T-helper 17 cell (primary cell): ENCODE measurements around the gene RPE. TPM values are rescaled to one million over a fixed set of nuclear protein-coding genes. Genes with fewer than 3 reads are reported as not detected.
A peak's percentile ranks its signal among the peaks of the same experiment; 100 is the strongest.

Source experiments
- ATAC-seq: fragments of 150-1000 bp; cut with Tn5 transposase; 2 replicates; pipeline ENCODE4 v1.10.0; 2021; ENCODE audit warnings: mild to moderate bottlenecking, moderate library complexity
- DNase-seq, 3 donors: peaks; one replicate each; pipeline versions ENCODE4 v3.0.0 to v3.0.0-alpha.2; 2020 to 2021
- H3K9me3 ChIP-seq: one replicate; pipeline ENCODE4 v1.7.0; 2013; ENCODE audit warnings: low read length, mild to moderate bottlenecking; ENCODE audit not compliant: control insufficient read depth, poor library complexity, severe bottlenecking
- H3K27ac Mint-ChIP-seq: one replicate; pipeline ENCODE4 v1.8.0; 2022; ENCODE audit warnings: mild to moderate bottlenecking, moderate library complexity, mixed read lengths
- H3K27me3 Mint-ChIP-seq: one replicate; pipeline ENCODE4 v1.8.0; 2022; ENCODE audit warnings: mixed read lengths
- H3K36me3 Mint-ChIP-seq: one replicate; pipeline ENCODE4 v1.8.0; 2022; ENCODE audit warnings: low read depth, mixed read lengths
- H3K4me1 Mint-ChIP-seq: one replicate; pipeline ENCODE4 v1.8.0; 2022; ENCODE audit warnings: mild to moderate bottlenecking, mixed read lengths
- H3K4me3 Mint-ChIP-seq: one replicate; pipeline ENCODE4 v1.8.0; 2022; ENCODE audit warnings: mild to moderate bottlenecking, moderate library complexity, mixed read lengths
- total RNA-seq, 4 donors: library from RNA in 2 of 4; stranded (reverse) in 2 of 4; gene quantifications; one replicate each; pipeline ENCODE4 v1.2.3 and lab custom pipeline; 2022 to 2026

RPE gene
- total RNA-seq, 2 donors from 2014 or later: 12.4 to 15.7 TPM

DNA sequence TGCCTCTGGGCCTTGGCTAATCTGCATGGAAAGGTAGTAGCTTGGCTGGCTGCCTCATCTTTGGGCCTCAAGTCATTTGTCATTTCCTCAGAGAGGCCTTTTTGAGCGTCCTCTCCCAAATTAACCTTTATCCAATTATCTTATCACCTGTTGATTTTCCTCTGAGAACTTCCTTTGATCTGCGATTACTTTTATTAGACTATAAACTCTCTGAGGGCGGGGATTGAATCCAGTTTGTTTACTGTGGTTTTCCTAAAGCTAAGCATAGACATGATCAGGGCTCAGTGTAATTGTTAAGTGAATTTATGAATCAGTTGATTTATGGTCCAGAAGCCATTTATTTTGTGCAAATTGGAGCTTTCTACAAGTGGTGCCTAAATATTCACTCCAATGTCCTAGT is 7.5 kb downstream of the RPE start:
- ATAC-seq: no peak
- no peak for DNase-seq
- H3K9me3 ChIP-seq: no peaks in the 10 kb centered on the region
- peaks cover 12% of the 10 kb centered on the region for H3K36me3 Mint-ChIP-seq
- H3K27ac Mint-ChIP-seq: no peak overlapping the region
- peaks cover 38% of the 10 kb centered on the region for H3K4me1 Mint-ChIP-seq
- H3K4me3 Mint-ChIP-seq: no peak overlapping the region
- H3K27me3 Mint-ChIP-seq: no peaks in the 10 kb centered on the region

GRCh38 chr2:210020138-210020537 is 17.7 kb downstream of the RPE start:
- Mint-ChIP-seq H3K4me1 (peaks cover 3% of the 10 kb centered on the region), H3K27ac (no peak overlapping the region), H3K36me3 (peaks cover 2% of the 10 kb centered on the region), H3K27me3 (no peaks in the 10 kb centered on the region), H3K4me3 (no peak overlapping the region)
- ATAC-seq: no peak
- DNase-seq: no peak
- no peaks in the 10 kb centered on the region for H3K9me3 ChIP-seq

DNA sequence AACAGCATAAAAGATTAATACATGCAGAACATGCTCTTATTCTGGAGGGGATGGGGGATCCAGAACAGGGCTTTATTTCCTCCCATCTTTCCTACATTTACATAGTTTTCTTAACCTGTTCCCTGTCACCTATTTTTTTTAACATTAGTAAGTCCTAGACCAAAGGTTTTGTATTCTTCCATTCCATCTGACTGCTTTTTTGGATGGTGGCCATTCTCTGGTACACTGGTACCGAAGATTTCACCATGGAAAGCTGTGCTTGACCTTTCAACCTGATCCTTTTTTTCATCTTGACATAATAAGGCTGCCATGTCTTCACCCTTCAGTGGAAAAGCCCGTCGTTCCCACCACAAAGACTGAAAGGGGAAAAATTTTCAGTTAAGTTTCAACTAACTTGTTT is 20.4 kb downstream of the RPE start:
- Mint-ChIP-seq H3K27me3 (no peaks in the 10 kb centered on the region), H3K4me1 (no peaks in the 10 kb centered on the region), H3K27ac (peak overlapping the region; percentile 41), H3K36me3 (peaks cover 2% of the 10 kb centered on the region), H3K4me3 (no peak overlapping the region)
- ATAC-seq (no peak), DNase-seq (no peak)
- H3K9me3 ChIP-seq: no peaks in the 10 kb centered on the region

DNA sequence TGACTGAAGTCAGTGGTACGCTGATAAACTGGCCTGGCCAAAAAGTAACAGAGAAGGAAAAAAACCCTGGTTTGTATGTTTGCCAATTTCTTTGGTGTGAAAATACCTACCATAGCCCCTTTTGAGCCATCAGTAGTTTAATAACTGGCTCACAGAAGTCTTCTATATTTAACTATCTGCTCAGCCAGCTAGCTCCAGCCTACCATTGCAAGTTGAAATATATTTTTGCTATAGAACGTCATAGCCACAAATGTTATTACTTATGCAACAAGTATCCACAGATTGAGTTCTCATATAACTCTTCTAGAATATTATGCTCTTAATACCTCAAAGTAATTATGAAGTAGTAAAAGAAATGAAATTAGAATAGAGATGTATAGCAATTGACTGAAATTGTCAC is 25.2 kb downstream of the RPE start:
- no peak overlapping the region for H3K4me3 Mint-ChIP-seq
- H3K9me3 ChIP-seq: no peaks in the 10 kb centered on the region
- peaks cover 2% of the 10 kb centered on the region for H3K4me1 Mint-ChIP-seq
- peak overlapping the region; percentile 67 for H3K27ac Mint-ChIP-seq
- H3K36me3 Mint-ChIP-seq: peaks cover 2% of the 10 kb centered on the region
- H3K27me3 Mint-ChIP-seq: no peaks in the 10 kb centered on the region
- ATAC-seq (no peak), DNase-seq (no peak)

- no peak overlapping the region for H3K4me3 Mint-ChIP-seq
- H3K27ac Mint-ChIP-seq: peak overlapping the region; percentile 67
- no peak for ATAC-seq
- DNase-seq: no peak
- H3K36me3 Mint-ChIP-seq: no peaks in the 10 kb centered on the region
- H3K27me3 Mint-ChIP-seq: no peaks in the 10 kb centered on the region
- no peaks in the 10 kb centered on the region for H3K9me3 ChIP-seq
- peaks cover 2% of the 10 kb centered on the region for H3K4me1 Mint-ChIP-seq
Measured at GRCh38 chr2:210028178-210028577, 25.7 kb downstream of the RPE start.

GRCh38 chr2:210034087-210034683 is 31.7 kb downstream of the RPE start:
- Mint-ChIP-seq H3K4me3 (no peak overlapping the region), H3K27me3 (no peaks in the 10 kb centered on the region), H3K4me1 (peaks cover 3% of the 10 kb centered on the region), H3K27ac (no peak overlapping the region), H3K36me3 (no peaks in the 10 kb centered on the region)
- no peak for ATAC-seq
- DNase-seq: no peak
- H3K9me3 ChIP-seq: no peaks in the 10 kb centered on the region

DNA sequence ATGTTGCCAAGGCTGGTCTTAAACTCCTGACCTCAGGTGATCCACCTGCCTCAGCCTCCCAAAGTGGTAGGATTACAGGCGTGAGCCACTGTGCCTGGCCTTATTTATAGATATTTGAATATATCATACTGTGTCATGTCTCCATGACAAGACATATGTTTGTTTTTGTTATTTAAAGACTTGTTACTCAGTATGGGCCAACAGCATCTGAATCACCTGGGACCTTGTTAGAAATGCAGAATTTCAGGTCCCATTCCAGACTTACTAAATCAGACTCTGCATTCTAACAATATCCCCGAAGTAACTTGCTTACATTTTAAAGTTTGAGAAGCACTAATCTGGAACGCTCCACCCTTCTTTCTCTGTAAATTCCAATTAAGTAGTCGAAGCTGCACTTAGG is 33.2 kb downstream of the RPE start:
- H3K27ac Mint-ChIP-seq: no peak overlapping the region

DNA sequence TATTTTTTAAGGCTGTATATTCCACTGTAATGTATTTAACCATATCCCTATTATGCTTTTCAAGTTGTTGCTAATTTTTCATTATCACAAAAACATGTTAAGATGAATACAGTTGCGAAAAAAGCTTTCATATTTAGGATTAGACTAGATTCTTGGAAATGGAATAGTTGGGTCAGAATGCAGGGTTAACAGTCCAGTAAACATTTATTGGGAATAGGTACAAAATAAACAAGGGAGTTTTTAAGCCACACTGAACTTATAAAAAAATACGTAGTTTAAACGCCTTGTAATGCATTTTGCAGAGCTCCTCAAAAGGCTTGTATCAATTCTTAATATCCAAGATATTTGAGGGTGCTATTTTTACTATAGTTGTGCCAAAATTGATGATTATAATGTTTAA is 35.6 kb downstream of the RPE start:
- DNase-seq (no peak), ATAC-seq (no peak)
- H3K27ac Mint-ChIP-seq: no peak overlapping the region
- no peaks in the 10 kb centered on the region for H3K36me3 Mint-ChIP-seq
- no peaks in the 10 kb centered on the region for H3K9me3 ChIP-seq
- H3K27me3 Mint-ChIP-seq: no peaks in the 10 kb centered on the region
- peaks cover 2% of the 10 kb centered on the region for H3K4me1 Mint-ChIP-seq
- no peak overlapping the region for H3K4me3 Mint-ChIP-seq

More for the DNA sequence above, 33.2 kb downstream of the RPE start:
- ATAC-seq (no peak), DNase-seq (no peak)
- no peak overlapping the region for H3K4me3 Mint-ChIP-seq
- no peaks in the 10 kb centered on the region for H3K36me3 Mint-ChIP-seq
- H3K4me1 Mint-ChIP-seq: peaks cover 2% of the 10 kb centered on the region
- no peaks in the 10 kb centered on the region for H3K27me3 Mint-ChIP-seq
- no peaks in the 10 kb centered on the region for H3K9me3 ChIP-seq

DNA sequence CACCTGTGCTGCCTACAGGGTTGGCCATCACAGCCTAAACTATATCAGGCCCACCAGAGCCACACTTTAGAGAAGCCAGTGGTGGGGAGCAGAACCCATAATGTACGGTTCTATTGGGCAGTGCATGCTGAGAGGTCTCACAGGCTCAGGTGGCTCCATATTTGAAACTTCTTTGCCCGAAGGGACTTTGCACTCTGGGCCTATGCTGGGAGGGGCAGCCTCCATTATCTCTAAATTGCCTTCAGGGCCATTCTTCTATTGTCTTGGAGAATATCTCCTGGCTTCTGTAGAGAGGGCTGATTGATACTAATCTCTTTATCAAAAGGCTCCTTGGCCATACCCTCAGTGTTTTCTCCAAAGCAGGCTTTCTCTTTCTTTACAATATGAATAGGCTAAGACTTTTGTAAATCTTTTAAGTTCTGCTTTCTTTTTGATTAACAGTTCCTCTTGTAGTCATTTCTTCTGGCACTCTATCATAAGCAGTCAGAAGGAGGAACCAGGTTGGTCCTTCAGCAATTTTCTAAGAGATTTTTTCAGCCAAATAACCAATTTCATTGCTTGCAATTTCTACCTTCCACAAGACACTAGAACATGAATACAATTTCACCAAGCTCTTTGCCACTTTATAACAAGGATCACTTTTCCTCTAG is 44.5 kb downstream of the RPE start:
- no peaks in the 10 kb centered on the region for H3K9me3 ChIP-seq
- Mint-ChIP-seq H3K27ac (no peak overlapping the region), H3K27me3 (no peaks in the 10 kb centered on the region), H3K36me3 (no peaks in the 10 kb centered on the region), H3K4me1 (no peaks in the 10 kb centered on the region), H3K4me3 (no peak overlapping the region)
- ATAC-seq (no peak), DNase-seq (no peak)

DNA sequence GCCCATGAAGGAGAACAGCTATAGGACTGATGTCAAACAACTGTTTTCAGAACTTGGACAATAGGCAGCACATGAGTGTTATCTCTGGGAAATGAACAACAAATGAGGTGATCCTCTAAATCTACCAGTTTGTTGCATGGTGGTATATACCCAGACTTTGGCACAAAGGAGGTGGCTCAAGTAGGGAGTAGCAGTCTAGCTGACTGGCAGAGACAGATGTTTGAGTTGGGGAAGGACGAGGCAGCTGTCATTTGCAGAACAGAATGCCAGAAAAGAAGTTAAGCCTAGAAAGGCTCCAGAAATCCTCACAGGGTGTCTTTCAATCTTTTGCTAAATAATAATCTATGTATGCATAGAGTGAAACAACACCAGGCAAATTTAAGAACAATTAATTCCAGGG is 47.4 kb downstream of the RPE start:
- no peaks in the 10 kb centered on the region for H3K9me3 ChIP-seq
- Mint-ChIP-seq H3K4me1 (no peaks in the 10 kb centered on the region), H3K27me3 (no peaks in the 10 kb centered on the region), H3K27ac (no peak overlapping the region), H3K36me3 (no peaks in the 10 kb centered on the region), H3K4me3 (no peak overlapping the region)
- DNase-seq (no peak), ATAC-seq (no peak)

DNA sequence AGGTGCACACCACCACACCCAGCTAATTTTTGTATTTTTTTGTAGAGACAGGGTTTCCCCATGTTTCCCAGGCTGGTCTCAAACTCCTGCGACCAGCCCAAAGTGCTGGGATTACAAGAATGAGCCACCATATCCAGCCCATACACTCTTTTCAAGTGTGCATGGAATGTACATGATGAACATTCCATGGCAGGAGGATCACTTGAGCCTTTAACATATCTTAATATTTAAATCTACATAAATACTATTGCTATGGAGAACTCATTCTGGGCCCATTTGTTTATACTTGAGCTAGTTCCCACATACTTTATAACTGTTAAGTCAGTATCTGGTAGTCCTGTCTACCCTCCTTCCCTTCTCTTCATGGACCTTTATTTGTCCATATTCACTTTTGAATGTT is 48.4 kb downstream of the RPE start:
- Mint-ChIP-seq H3K36me3 (no peaks in the 10 kb centered on the region), H3K27ac (no peak overlapping the region), H3K4me3 (no peak overlapping the region), H3K4me1 (no peaks in the 10 kb centered on the region), H3K27me3 (no peaks in the 10 kb centered on the region)
- no peaks in the 10 kb centered on the region for H3K9me3 ChIP-seq
- no peak for ATAC-seq
- no peak for DNase-seq

- H3K27me3 Mint-ChIP-seq: no peaks in the 10 kb centered on the region
- H3K4me3 Mint-ChIP-seq: no peak overlapping the region
- H3K9me3 ChIP-seq: no peaks in the 10 kb centered on the region
- H3K4me1 Mint-ChIP-seq: no peaks in the 10 kb centered on the region
- no peaks in the 10 kb centered on the region for H3K36me3 Mint-ChIP-seq
- ATAC-seq (no peak), DNase-seq (no peak)
- no peak overlapping the region for H3K27ac Mint-ChIP-seq
Measured at GRCh38 chr2:210054696-210055095, 52.3 kb downstream of the RPE start.

DNA sequence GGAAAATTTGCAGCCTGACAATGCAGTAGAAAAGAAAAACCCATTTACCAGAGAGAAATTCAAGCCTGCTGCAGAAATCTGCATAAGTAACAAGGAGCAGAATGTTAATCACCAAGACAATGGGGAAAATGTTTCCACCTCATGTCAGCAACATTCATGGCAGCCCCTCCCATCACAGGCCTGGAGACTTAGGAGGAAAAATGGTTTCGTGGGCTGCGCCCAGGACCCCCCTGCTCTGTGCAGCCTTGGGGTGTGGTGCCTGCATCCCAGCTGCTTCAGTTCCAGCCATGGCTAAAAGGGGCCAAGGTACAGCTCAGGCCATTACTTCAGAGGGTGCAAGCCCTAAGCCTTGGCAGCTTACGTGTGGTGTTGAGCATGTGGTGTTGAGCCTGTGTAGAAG is 53.4 kb downstream of the RPE start:
- Mint-ChIP-seq H3K27me3 (no peaks in the 10 kb centered on the region), H3K36me3 (no peaks in the 10 kb centered on the region), H3K27ac (no peak overlapping the region), H3K4me3 (no peak overlapping the region), H3K4me1 (no peaks in the 10 kb centered on the region)
- H3K9me3 ChIP-seq: no peaks in the 10 kb centered on the region
- DNase-seq: no peak
- no peak for ATAC-seq

DNA sequence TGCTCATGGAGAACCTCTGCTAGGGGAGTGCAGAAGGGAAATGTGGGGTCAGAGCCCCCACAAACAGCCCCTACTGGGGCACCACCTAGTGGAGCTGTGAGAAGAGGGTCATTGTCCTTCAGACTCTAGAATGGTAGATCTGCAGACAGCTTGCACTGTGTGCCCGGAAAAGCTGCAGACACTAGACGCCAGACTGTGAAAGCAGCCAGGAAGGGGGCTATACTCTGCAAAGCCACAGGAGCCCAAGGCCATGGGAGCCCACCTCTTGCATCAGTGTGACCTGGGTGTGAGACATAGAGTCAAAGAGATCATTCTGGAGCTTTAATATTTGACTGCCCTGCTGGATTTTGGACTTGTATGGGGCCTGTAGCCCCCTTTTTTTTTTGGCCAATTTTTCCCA is 60.9 kb downstream of the RPE start:
- ATAC-seq: no peak
- H3K4me1 Mint-ChIP-seq: no peaks in the 10 kb centered on the region
- no peaks in the 10 kb centered on the region for H3K27me3 Mint-ChIP-seq
- no peaks in the 10 kb centered on the region for H3K36me3 Mint-ChIP-seq
- no peak overlapping the region for H3K4me3 Mint-ChIP-seq
- H3K27ac Mint-ChIP-seq: no peak overlapping the region
- no peak for DNase-seq
- no peaks in the 10 kb centered on the region for H3K9me3 ChIP-seq
